Heart left ventricle (tissue), 13 donors: Measurements from ENCODE around the gene WBP1L.

Source experiments
- POLR2A ChIP-seq, 2 donors: fragments of 450-650 bp; IDR thresholded peaks; one replicate each; pipeline ENCODE4 v1.6.1; 2017; ENCODE audit warnings: antibody characterized with exemption in 2 of 2, mild to moderate bottlenecking in 2 of 2, moderate library complexity in 2 of 2
- TF ChIP-seq, protein P1 (sequence below), 12 donors: fragments of 200-600 bp; sonication (generic) in 4 of 12; IDR thresholded peaks; one replicate each; pipeline versions ENCODE4 v1.5.0 to v1.8.0; 2018 to 2022; ENCODE audit warnings: antibody characterized with exemption in 12 of 12, mild to moderate bottlenecking in 5 of 12
- donor health status: ischemic (EF 13 %, LVEDD 7.1; RV severe dilation, severe dysfunction).
- donor health status: DM: no; HTN: yes; CAD: no.
- donor health status: DM: no; HTN: no; CAD: no.
- donor health status: ischemic (EF 25% LVEDD 6.9; RV normal size, moderate dysfunction).
- donor health status: ischemic (EF 25% LVEDD 5.7; RV mildly dilated, moderate dysfunction).
- donor health status: ischemic (EF 35%, LVEDD 5.7; RV mildly dilated, moderate dysfunction).
- donor health status: nonischemic (EF 11% LVEDD 7.7; RV severe dilation, severe dysfunction).
- donor health status: DM: yes; HTN: yes; CAD: no.
- donor health status: PGD.
- donor health status: ischemic (EF 29% LVEDD 5.4; RV normal size, mild dysfunction).
- donor health status: nonischemic (EF 23%, LVEDD 6.1; RV moderate dilation, normal function).

- TF ChIP-seq, protein P1, sequence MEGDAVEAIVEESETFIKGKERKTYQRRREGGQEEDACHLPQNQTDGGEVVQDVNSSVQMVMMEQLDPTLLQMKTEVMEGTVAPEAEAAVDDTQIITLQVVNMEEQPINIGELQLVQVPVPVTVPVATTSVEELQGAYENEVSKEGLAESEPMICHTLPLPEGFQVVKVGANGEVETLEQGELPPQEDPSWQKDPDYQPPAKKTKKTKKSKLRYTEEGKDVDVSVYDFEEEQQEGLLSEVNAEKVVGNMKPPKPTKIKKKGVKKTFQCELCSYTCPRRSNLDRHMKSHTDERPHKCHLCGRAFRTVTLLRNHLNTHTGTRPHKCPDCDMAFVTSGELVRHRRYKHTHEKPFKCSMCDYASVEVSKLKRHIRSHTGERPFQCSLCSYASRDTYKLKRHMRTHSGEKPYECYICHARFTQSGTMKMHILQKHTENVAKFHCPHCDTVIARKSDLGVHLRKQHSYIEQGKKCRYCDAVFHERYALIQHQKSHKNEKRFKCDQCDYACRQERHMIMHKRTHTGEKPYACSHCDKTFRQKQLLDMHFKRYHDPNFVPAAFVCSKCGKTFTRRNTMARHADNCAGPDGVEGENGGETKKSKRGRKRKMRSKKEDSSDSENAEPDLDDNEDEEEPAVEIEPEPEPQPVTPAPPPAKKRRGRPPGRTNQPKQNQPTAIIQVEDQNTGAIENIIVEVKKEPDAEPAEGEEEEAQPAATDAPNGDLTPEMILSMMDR (IDR thresholded peaks at IDR 0.05) = no peak
- no peak for TF ChIP-seq POLR2A (IDR thresholded peaks at IDR 0.05)
These were observed 19.8 kb upstream of the WBP1L start for GRCh38 chr10:102723989-102724388.
